Spleen (tissue), 7 donors: ENCODE results near the gene TAS2R60.

ENCODE experiments used
- POLR2A ChIP-seq, 3 donors: fragments of 450-650 bp; IDR thresholded peaks; one replicate each; pipeline ENCODE4 v1.5.1; 2017; ENCODE audit warnings: antibody characterized with exemption in 3 of 3, mild to moderate bottlenecking in 1 of 3
- POLR2AphosphoS5 ChIP-seq, 3 donors: sonication (generic); formaldehyde crosslinking; IDR thresholded peaks; one replicate each; pipeline ENCODE4 v1.5.1; 2017; ENCODE audit warnings: antibody characterized with exemption in 3 of 3
- TF ChIP-seq, protein P1 (sequence below), 11 experiments: fragments of 200-600 bp in 7 of 11; fragments of 450-650 bp in 4 of 11; sonication (generic) in 4 of 11; IDR thresholded peaks in 8 of 11; conservative IDR thresholded peaks in 3 of 11; 1 replicate in 7 of 11; 2 replicates in 4 of 11; pipeline versions ENCODE4 v1.4.0 to v1.8.0; 2016 to 2021; ENCODE audit warnings: antibody characterized with exemption in 11 of 11, inconsistent platforms in 4 of 11, mild to moderate bottlenecking in 1 of 11
- donor health status: DM: no; HTN: no; CAD: no; lungs with moderate emphysema.
- donor health status: DM: no; HTN: no; CAD: no.
- donor health status: DM: no; HTN: no; CAD: no.

DNA sequence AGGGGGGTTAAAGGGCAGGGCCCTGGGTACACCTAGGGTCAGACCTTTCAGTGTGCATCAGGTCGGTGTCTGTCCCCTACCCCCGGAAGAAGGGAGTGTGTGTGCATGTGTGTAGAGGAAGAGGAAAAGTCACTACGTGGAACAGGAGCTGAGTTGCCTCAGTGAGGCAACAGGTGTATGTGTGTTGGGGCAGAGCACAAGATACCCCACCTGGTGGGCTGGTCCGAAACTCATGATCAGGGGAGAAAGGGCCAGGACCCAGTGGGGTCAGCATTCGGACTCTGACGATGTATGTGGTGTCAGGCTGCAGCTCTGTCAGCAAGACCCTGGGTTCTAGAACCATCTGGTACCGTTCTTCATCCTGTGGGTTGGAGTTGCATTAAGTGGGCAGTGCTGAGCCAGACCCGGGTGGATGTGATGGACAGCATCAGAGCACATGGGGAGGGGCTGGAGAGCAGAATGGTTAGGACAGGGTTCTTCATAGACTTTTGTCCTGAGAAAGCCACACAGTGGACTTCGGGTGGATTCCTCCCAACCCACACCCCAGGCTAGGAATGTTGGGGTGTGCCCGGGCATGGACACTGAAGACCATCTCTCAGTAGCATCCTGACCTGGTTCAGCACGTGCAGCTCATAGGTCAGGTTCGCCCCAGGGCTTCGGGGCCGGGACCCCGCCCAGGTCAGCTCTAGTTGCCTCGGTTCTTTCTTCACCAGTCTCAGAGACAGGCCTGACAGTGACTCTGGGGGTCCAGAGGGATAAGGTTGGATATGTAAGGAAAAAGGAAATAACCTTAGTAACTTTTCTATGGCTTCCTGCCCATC, 45.3 kb upstream of the TAS2R60 start:
- TF ChIP-seq POLR2AphosphoS5 (IDR thresholded peaks at IDR 0.05) (no peak), POLR2A (IDR thresholded peaks at IDR 0.05) (no peak)
- TF ChIP-seq, protein P1, sequence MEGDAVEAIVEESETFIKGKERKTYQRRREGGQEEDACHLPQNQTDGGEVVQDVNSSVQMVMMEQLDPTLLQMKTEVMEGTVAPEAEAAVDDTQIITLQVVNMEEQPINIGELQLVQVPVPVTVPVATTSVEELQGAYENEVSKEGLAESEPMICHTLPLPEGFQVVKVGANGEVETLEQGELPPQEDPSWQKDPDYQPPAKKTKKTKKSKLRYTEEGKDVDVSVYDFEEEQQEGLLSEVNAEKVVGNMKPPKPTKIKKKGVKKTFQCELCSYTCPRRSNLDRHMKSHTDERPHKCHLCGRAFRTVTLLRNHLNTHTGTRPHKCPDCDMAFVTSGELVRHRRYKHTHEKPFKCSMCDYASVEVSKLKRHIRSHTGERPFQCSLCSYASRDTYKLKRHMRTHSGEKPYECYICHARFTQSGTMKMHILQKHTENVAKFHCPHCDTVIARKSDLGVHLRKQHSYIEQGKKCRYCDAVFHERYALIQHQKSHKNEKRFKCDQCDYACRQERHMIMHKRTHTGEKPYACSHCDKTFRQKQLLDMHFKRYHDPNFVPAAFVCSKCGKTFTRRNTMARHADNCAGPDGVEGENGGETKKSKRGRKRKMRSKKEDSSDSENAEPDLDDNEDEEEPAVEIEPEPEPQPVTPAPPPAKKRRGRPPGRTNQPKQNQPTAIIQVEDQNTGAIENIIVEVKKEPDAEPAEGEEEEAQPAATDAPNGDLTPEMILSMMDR (IDR thresholded peaks at IDR 0.05 in 8 of 11, conservative IDR thresholded peaks at IDR 0.05 in 3 of 11), result no peak
